DND-41 (cell line): ENCODE results near the gene ENAH.
"Not testable (repeated sequence)": the region's sequence is repeated elsewhere in the genome, so short reads cannot be mapped to it uniquely, and the experiment has no call there.

ENCODE experiments used
- ATAC-seq: fragments of 200-7000 bp; cut with Tn5 transposase; 3 replicates; pipeline ENCODE4 v1.9.1; 2021; ENCODE audit warnings: low read depth; ENCODE audit not compliant: insufficient read depth
- DNase-seq: peaks from one replicate; pipeline ENCODE4 v3.0.0-alpha.2; 2020
- H2AFZ ChIP-seq: 2 replicates; pipeline ENCODE4 v1.6.0; 2012; ENCODE audit warnings: low read depth, low read length
- H3K27ac ChIP-seq: 2 replicates; pipeline ENCODE4 v1.5.1; 2012; ENCODE audit warnings: low read length, inconsistent platforms
- H3K27me3 ChIP-seq: fragments of 200-600 bp; sonication (generic); 2 replicates; pipeline ENCODE4 v1.6.0; 2012; ENCODE audit warnings: low read length, mild to moderate bottlenecking, inconsistent platforms; ENCODE audit not compliant: insufficient read depth, poor library complexity
- H3K36me3 ChIP-seq: 2 replicates; pipeline ENCODE4 v1.5.1; 2012; ENCODE audit warnings: low read length, inconsistent platforms; ENCODE audit not compliant: insufficient read depth
- H3K4me1 ChIP-seq: 2 replicates; pipeline ENCODE4 v1.5.1; 2012; ENCODE audit warnings: mild to moderate bottlenecking, low read length; ENCODE audit not compliant: insufficient read depth
- H3K4me2 ChIP-seq: 2 replicates; pipeline ENCODE4 v1.6.0; 2012; ENCODE audit warnings: mild to moderate bottlenecking, moderate library complexity, low read length, inconsistent platforms; ENCODE audit not compliant: insufficient read depth
- H3K4me3 ChIP-seq, 2 experiments: fragments of 200-600 bp in 1 of 2; shearing (Covaris generic) in 1 of 2; 2 replicates each; pipeline ENCODE4 v1.5.1; 2012 to 2016; ENCODE audit warnings: inconsistent platforms in 2 of 2, low read length in 2 of 2, mild to moderate bottlenecking in 2 of 2, low read depth in 1 of 2, moderate library complexity in 1 of 2
- H3K79me2 ChIP-seq: 2 replicates; pipeline ENCODE4 v1.6.0; 2012; ENCODE audit warnings: low read length, inconsistent platforms; ENCODE audit not compliant: insufficient read depth
- H3K9ac ChIP-seq: 2 replicates; pipeline ENCODE4 v1.6.0; 2012; ENCODE audit warnings: low read depth, mild to moderate bottlenecking, inconsistent platforms, low read length, moderate library complexity
- H3K9me3 ChIP-seq: 2 replicates; pipeline ENCODE4 v1.5.1; 2012; ENCODE audit warnings: low read length, moderate library complexity, mild to moderate bottlenecking, inconsistent platforms; ENCODE audit not compliant: insufficient read depth, severe bottlenecking
- H4K20me1 ChIP-seq: 2 replicates; pipeline ENCODE4 v1.6.0; 2012; ENCODE audit warnings: low read length; ENCODE audit not compliant: insufficient read depth
- EZH2 ChIP-seq: IDR thresholded peaks from 3 replicates; pipeline ENCODE4 v1.6.1; 2012; ENCODE audit warnings: borderline replicate concordance, low read depth, mild to moderate bottlenecking, moderate library complexity, low read length, inconsistent platforms; ENCODE audit not compliant: severe bottlenecking
- TF ChIP-seq, protein P1 (sequence below): IDR thresholded peaks from 2 replicates; pipeline ENCODE4 v1.5.1; 2012; ENCODE audit warnings: borderline replicate concordance, low read length, moderate library complexity, mild to moderate bottlenecking; ENCODE audit not compliant: poor library complexity, severe bottlenecking; ENCODE audit errors: extremely low read depth

ENAH gene

DNA sequence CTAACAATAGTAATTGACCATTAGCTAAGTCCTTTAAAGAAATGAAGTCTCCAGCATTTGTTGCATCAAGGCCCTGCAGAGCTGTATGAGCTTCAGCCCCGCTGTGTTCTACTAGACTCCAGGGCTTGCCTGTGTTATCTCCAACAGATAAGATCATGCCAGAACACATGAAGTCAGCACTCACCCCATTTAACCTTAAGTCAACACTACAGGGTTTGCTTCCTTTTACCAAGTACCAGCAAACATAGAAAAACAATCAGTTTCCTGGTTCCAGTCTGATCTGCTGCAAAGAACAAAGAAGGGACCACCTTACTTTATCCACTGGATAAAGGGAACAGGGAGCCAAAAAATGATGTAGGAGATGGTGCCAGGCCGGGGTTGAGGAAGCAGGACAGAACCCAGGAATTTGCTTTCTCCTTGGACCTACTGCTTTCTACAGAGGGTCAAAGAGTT, 41.3 kb upstream of the ENAH start:
- no peaks in the 10 kb centered on the region for H3K4me1 ChIP-seq
- no peaks in the 10 kb centered on the region for H3K9me3 ChIP-seq
- H2AFZ ChIP-seq, result no peak overlapping the region
- H4K20me1 ChIP-seq, result no peaks in the 10 kb centered on the region
- no peaks in the 10 kb centered on the region for H3K27me3 ChIP-seq
- no peak for ATAC-seq
- no peak for DNase-seq
- no peak overlapping the region for H3K27ac ChIP-seq
- H3K4me3 ChIP-seq, result no peak overlapping the region
- no peak overlapping the region for H3K4me2 ChIP-seq
- H3K79me2 ChIP-seq, result no peaks in the 10 kb centered on the region
- H3K9ac ChIP-seq, result no peak overlapping the region
- H3K36me3 ChIP-seq, result no peaks in the 10 kb centered on the region
- TF ChIP-seq, protein P1, sequence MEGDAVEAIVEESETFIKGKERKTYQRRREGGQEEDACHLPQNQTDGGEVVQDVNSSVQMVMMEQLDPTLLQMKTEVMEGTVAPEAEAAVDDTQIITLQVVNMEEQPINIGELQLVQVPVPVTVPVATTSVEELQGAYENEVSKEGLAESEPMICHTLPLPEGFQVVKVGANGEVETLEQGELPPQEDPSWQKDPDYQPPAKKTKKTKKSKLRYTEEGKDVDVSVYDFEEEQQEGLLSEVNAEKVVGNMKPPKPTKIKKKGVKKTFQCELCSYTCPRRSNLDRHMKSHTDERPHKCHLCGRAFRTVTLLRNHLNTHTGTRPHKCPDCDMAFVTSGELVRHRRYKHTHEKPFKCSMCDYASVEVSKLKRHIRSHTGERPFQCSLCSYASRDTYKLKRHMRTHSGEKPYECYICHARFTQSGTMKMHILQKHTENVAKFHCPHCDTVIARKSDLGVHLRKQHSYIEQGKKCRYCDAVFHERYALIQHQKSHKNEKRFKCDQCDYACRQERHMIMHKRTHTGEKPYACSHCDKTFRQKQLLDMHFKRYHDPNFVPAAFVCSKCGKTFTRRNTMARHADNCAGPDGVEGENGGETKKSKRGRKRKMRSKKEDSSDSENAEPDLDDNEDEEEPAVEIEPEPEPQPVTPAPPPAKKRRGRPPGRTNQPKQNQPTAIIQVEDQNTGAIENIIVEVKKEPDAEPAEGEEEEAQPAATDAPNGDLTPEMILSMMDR, result no peak
- no peak for TF ChIP-seq EZH2

DNA sequence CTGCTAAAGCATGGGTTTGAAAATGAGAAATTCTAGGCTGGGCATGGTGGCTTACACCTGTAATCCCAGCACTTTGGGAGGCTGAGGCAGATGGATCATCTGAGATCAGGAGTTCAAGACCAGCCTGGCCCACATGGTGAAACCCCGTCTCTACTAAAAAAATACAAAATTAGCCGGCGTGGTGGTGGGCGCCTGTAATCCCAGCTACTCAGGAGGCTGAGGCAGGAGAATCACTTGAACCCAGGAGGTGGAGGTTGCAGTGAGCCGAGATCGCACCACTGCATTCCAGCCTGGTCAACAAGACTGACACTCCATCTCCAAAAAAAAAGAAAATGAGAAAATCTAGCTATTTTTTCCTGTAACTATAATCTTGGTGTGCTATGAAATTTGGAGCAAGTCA, 40.8 kb upstream of the ENAH start:
- not testable (repeated sequence) for H3K4me3 ChIP-seq, H3K9ac ChIP-seq, H3K27ac ChIP-seq, H3K4me1 ChIP-seq, H4K20me1 ChIP-seq, H3K4me2 ChIP-seq, H3K36me3 ChIP-seq, H3K9me3 ChIP-seq, H2AFZ ChIP-seq, H3K27me3 ChIP-seq, DNase-seq, ATAC-seq, H3K79me2 ChIP-seq

DNA sequence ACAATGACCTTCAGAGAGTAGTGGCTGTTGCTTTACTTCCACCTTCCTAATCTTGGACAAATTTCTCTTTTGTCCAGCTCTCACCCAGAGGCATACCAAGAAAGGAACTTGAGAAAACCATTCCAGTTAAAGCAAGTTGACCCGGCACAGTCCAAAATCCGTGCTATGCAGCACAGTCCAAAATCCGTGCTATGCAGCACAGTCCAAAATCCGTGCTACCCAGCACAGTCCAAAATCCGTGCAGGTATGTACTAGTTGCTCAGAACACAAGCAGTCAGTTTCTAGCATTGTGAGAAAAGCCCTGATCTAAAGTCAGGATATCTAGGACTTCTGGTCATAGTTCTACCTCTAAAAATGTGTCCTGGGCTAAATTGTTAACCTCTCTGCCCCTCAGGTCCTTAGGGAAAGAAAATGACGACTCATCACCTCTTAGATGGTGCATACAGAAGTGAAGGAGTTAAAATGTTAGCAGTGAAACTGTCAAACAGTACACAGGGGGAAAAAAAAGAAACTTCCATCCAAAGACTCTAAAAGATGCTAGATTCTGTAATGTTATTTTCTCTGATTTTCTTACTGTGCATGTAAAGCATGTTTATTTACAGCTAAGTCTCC, 40.3 kb upstream of the ENAH start:
- H3K9ac ChIP-seq, result no peak overlapping the region
- ATAC-seq (no peak), DNase-seq (no peak)
- H3K4me1 ChIP-seq, result no peaks in the 10 kb centered on the region
- H3K4me3 ChIP-seq, result no peak overlapping the region
- H3K9me3 ChIP-seq, result no peaks in the 10 kb centered on the region
- H3K36me3 ChIP-seq, result no peaks in the 10 kb centered on the region
- no peaks in the 10 kb centered on the region for H4K20me1 ChIP-seq
- no peaks in the 10 kb centered on the region for H3K79me2 ChIP-seq
- TF ChIP-seq, protein P1, result no peak
- no peak for TF ChIP-seq EZH2
- no peak overlapping the region for H2AFZ ChIP-seq
- H3K27ac ChIP-seq, result no peak overlapping the region
- H3K4me2 ChIP-seq, result no peak overlapping the region
- H3K27me3 ChIP-seq, result no peaks in the 10 kb centered on the region

DNA sequence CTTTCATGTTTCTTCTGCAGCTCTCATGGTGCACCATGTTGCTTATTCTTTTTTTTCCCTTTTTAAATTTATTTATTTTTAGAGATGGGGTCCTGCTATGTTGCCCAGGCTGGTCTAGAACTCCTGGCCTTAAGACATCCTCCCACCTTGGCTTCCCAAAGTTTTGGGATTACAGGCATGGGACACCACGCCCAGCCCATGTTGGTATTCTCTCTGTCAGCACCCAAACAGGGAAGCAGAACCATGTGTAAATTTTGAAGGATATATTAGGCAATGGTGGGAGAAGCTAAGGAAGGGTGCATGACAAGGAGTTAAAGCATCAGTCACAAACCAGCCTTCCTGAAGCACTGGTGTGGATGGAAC, 39.6 kb upstream of the ENAH start:
- ATAC-seq (no peak), DNase-seq (no peak)
- Histone ChIP-seq H3K4me3 (no peak overlapping the region), H3K79me2 (no peaks in the 10 kb centered on the region), H3K4me1 (no peaks in the 10 kb centered on the region), H3K4me2 (no peak overlapping the region), H4K20me1 (no peaks in the 10 kb centered on the region), H3K27me3 (no peaks in the 10 kb centered on the region), H3K27ac (no peak overlapping the region), H3K36me3 (no peaks in the 10 kb centered on the region), H2AFZ (no peak overlapping the region), H3K9me3 (no peaks in the 10 kb centered on the region), H3K9ac (no peak overlapping the region)
- TF ChIP-seq, protein P1, result no peak
- no peak for TF ChIP-seq EZH2
